GM23248 (cell line): ENCODE measurements around the gene FBXO48. TPM values are rescaled to one million over a fixed set of nuclear protein-coding genes. Genes with fewer than 3 reads are reported as not detected.

Experiments
- DNase-seq: peaks from one replicate; pipeline ENCODE4 v3.0.0-alpha.2; 2015
- H2AFZ ChIP-seq: fragments of 200-600 bp; sonication (generic); 2 replicates; pipeline ENCODE4 v1.6.1; 2016; ENCODE audit warnings: antibody characterized with exemption
- H3F3A ChIP-seq: fragments of 200-600 bp; sonication (generic); 2 replicates; pipeline ENCODE4 v1.6.1; 2016; ENCODE audit warnings: mild to moderate bottlenecking, antibody characterized with exemption, mixed run types; ENCODE audit not compliant: insufficient read depth
- H3K27ac ChIP-seq: fragments of 200-600 bp; sonication (generic); 2 replicates; pipeline ENCODE4 v1.5.1; 2016; ENCODE audit warnings: mild to moderate bottlenecking
- H3K27me3 ChIP-seq: fragments of 200-600 bp; sonication (generic); replicated peaks from 2 replicates; pipeline ENCODE4 v1.6.1; 2016; ENCODE audit warnings: mild to moderate bottlenecking; ENCODE audit not compliant: insufficient read depth
- H3K36me3 ChIP-seq: fragments of 200-600 bp; sonication (generic); 2 replicates; pipeline ENCODE4 v1.6.1; 2016; ENCODE audit warnings: low read depth, mild to moderate bottlenecking
- H3K4me1 ChIP-seq: fragments of 200-600 bp; sonication (generic); 2 replicates; pipeline ENCODE4 v1.6.1; 2016; ENCODE audit warnings: mild to moderate bottlenecking; ENCODE audit not compliant: insufficient read depth
- H3K4me2 ChIP-seq: fragments of 200-600 bp; sonication (generic); one replicate; pipeline ENCODE4 v1.6.1; 2016; ENCODE audit warnings: mild to moderate bottlenecking; ENCODE audit not compliant: unreplicated experiment
- H3K4me3 ChIP-seq: fragments of 200-600 bp; sonication (generic); 2 replicates; pipeline ENCODE4 v1.5.1; 2016; ENCODE audit warnings: mild to moderate bottlenecking
- H3K79me2 ChIP-seq: fragments of 200-600 bp; sonication (generic); 2 replicates; pipeline ENCODE4 v1.6.1; 2016; ENCODE audit warnings: mild to moderate bottlenecking; ENCODE audit not compliant: insufficient read depth
- H3K9ac ChIP-seq: fragments of 200-600 bp; sonication (generic); 2 replicates; pipeline ENCODE4 v1.6.1; 2016; ENCODE audit warnings: mild to moderate bottlenecking
- H3K9me2 ChIP-seq: fragments of 200-600 bp; sonication (generic); 2 replicates; pipeline ENCODE4 v1.6.1; 2016; ENCODE audit warnings: mixed run types, mild to moderate bottlenecking, moderate library complexity; ENCODE audit not compliant: insufficient read depth
- H3K9me3 ChIP-seq: fragments of 200-600 bp; sonication (generic); one replicate; pipeline ENCODE4 v1.6.1; 2017; ENCODE audit warnings: low read depth
- H4K20me1 ChIP-seq: fragments of 200-600 bp; sonication (generic); 2 replicates; pipeline ENCODE4 v1.6.0; 2016; ENCODE audit not compliant: insufficient read depth
- EZH2 ChIP-seq: fragments of 200-600 bp; sonication (generic); IDR thresholded peaks from 2 replicates; pipeline ENCODE4 v1.6.1; 2018; ENCODE audit warnings: antibody characterized with exemption, mild to moderate bottlenecking; ENCODE audit not compliant: insufficient read depth, poor library complexity, severe bottlenecking
- EZH2phosphoT487 ChIP-seq: fragments of 200-600 bp; sonication (generic); IDR thresholded peaks from 2 replicates; pipeline ENCODE4 v1.6.1; 2018; ENCODE audit warnings: antibody characterized with exemption, moderate library complexity, mild to moderate bottlenecking, low read depth; ENCODE audit not compliant: insufficient read depth
- WGBS, 2 experiments: methylation state at CpG; one replicate each; pipeline ENCODE4 v1.1.6; 2015 to 2017; ENCODE audit warnings: low lambda C conversion rate in 2 of 2, low coverage in 1 of 2; ENCODE audit errors: missing lambda C conversion rate in 2 of 2; 5-methylcytosine and 5-hydroxymethylcytosine counted together
- in situ Hi-C: fragments of 300-500 bp; cut with MboI; formaldehyde crosslinking; loops from 2 replicates; pipeline ENCODE4 v1.15.0; 2020
- polyA plus RNA-seq: library from polyadenylated mRNA; unstranded; fragments of >200 nt; fragmentation: Nextera tagmentation; extraction: Ambion mirVana; gene quantifications from 2 replicates; pipeline ENCODE4 v1.2.1, GENCODE V29; 2016
- total RNA-seq: library from RNA; depleted of rRNA; stranded (reverse); fragments of >200 nt; shearing (Covaris generic); gene quantifications from 2 replicates; pipeline ENCODE4 v1.2.3, GENCODE V29; 2014

Gene FBXO48
- total and polyA plus RNA-seq, 2 experiments from 2014 or later, result 0.65 to 1.0 TPM

GRCh38 chr2:68471385-68471784, 4.3 kb upstream of the FBXO48 start:
- in situ Hi-C loops, result no loop called here
- Histone ChIP-seq H3K9me3 (no peaks in the 10 kb centered on the region), H3K79me2 (peaks cover 26% of the 10 kb centered on the region), H3K27ac (no peak overlapping the region), H2AFZ (no peak overlapping the region), H3K4me3 (no peak overlapping the region), H3K9me2 (no peaks in the 10 kb centered on the region), H3K4me1 (peaks cover 22% of the 10 kb centered on the region; the same call in 1 of the 2 replicates), H3K4me2 (peak overlapping the region; percentile 13), H3F3A (peaks cover under 1% of the 10 kb centered on the region; the same call in 1 of the 2 replicates), H3K27me3 (no peaks in the 10 kb centered on the region), H3K9ac (no peak overlapping the region), H4K20me1 (no peaks in the 10 kb centered on the region), H3K36me3 (no peaks in the 10 kb centered on the region)
- no peak for DNase-seq
- no peak for TF ChIP-seq EZH2
- no peak for TF ChIP-seq EZH2phosphoT487
- WGBS, 2 experiments, result 57 to 71% methylated on average over 2 of the region's 2 CpGs

DNA sequence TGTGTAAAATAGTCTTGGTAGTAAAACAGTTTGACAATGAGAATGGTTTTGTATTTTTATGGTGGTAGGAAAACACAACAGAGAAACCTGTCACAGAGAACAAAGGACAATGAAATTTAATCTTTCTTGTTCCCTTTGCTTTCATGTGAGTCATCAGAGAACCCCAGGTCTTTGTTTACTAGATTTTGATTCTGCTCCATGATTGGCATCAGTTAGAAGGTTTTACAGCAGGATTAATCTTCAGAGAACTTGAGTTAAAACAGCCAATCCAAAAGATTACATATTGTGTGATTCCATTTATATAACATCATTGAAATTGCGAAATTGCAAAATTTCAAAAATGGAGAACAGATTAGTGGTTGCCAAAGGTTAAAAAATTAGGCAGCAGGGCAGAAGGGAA, 2.8 kb upstream of the FBXO48 start:
- Histone ChIP-seq H3K4me1 (peaks cover 35% of the 10 kb centered on the region), H3K27ac (no peak overlapping the region), H3K4me3 (no peak overlapping the region), H3K4me2 (no peak overlapping the region), H3K27me3 (no peaks in the 10 kb centered on the region), H3K79me2 (peaks cover 26% of the 10 kb centered on the region), H2AFZ (no peak overlapping the region), H3K9me2 (no peaks in the 10 kb centered on the region), H3K9ac (no peak overlapping the region), H3K36me3 (no peaks in the 10 kb centered on the region), H3F3A (peaks cover 14% of the 10 kb centered on the region), H4K20me1 (no peaks in the 10 kb centered on the region), H3K9me3 (no peaks in the 10 kb centered on the region)
- WGBS, 2 experiments, result 93 to 96% methylated on average over 1 of the region's 1 CpG
- in situ Hi-C loops, result no loop called here
- TF ChIP-seq EZH2, result no peak
- TF ChIP-seq EZH2phosphoT487, result no peak
- peak; percentile 14 for DNase-seq

- Histone ChIP-seq H3K27me3 (no peaks in the 10 kb centered on the region), H3K9me2 (no peaks in the 10 kb centered on the region), H3K4me2 (peak overlapping the region; percentile 94), H4K20me1 (no peaks in the 10 kb centered on the region), H3K9me3 (no peaks in the 10 kb centered on the region), H3K36me3 (no peaks in the 10 kb centered on the region), H3K79me2 (peaks cover 26% of the 10 kb centered on the region), H3K4me1 (peaks cover 35% of the 10 kb centered on the region), H2AFZ (peak overlapping the region; percentile 89; the same call in 1 of the 2 replicates), H3K9ac (no peak overlapping the region), H3K4me3 (peak overlapping the region; percentile 82), H3K27ac (no peak overlapping the region), H3F3A (peaks cover 18% of the 10 kb centered on the region)
- 95 to 98% methylated on average over 2 of the region's 2 CpGs for WGBS, 2 experiments
- in situ Hi-C loops, result no loop called here
- DNase-seq, result no peak
- TF ChIP-seq EZH2 (no peak), EZH2phosphoT487 (no peak)
Observed at GRCh38 chr2:68468801-68469200, 1.7 kb upstream of the FBXO48 start.

- H3K36me3 ChIP-seq, result no peaks in the 10 kb centered on the region
- in situ Hi-C loops, result no loop called here
- peak overlapping the region; percentile 76 for H3K27ac ChIP-seq
- peaks cover 26% of the 10 kb centered on the region for H3K79me2 ChIP-seq
- peak overlapping the region; percentile 96 for H2AFZ ChIP-seq
- H3K4me1 ChIP-seq, result peaks cover 32% of the 10 kb centered on the region
- no peaks in the 10 kb centered on the region for H3K9me3 ChIP-seq
- H3K4me2 ChIP-seq, result peak overlapping the region; percentile 94
- H3K27me3 ChIP-seq, result no peaks in the 10 kb centered on the region
- peak; percentile 54 for DNase-seq
- no peak for TF ChIP-seq EZH2
- TF ChIP-seq EZH2phosphoT487, result no peak
- 0 to 1% methylated on average over 18 of the region's 18 CpGs for WGBS, 2 experiments
- no peaks in the 10 kb centered on the region for H3K9me2 ChIP-seq
- no peaks in the 10 kb centered on the region for H4K20me1 ChIP-seq
- peak overlapping the region; percentile 90 for H3K4me3 ChIP-seq
- peaks cover 18% of the 10 kb centered on the region for H3F3A ChIP-seq
- H3K9ac ChIP-seq, result peak overlapping the region; percentile 90
Observed at GRCh38 chr2:68466778-68467076, 367 bp downstream of the FBXO48 start.

DNA sequence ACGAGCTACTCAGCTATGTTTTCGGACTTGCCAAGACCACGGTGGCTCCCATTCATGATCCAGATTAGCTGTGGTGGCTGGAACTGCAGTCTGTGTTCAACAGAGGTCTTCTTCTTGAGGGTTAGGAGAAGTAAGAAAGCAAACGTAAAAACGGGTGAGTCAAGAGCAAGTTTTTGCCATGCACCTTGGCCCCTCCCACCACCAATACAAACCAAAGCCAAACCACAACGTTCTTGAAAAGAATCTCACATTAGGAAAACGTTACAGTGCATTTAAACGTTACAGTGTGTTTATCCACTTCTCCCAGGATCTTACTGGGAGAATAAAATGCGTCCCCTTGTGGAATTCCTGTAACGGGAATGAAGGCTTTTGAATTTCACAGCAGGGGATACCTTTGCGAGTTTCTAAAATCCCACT, 725 bp downstream of the FBXO48 start:
- Histone ChIP-seq H3K4me3 (peak overlapping the region; percentile 90), H4K20me1 (no peaks in the 10 kb centered on the region), H3K9ac (peak overlapping the region; percentile 90), H3K4me2 (peak overlapping the region; percentile 94), H3F3A (peaks cover 18% of the 10 kb centered on the region), H3K79me2 (peaks cover 26% of the 10 kb centered on the region), H3K4me1 (peaks cover 31% of the 10 kb centered on the region), H3K9me3 (no peaks in the 10 kb centered on the region), H3K27me3 (no peaks in the 10 kb centered on the region), H3K9me2 (no peaks in the 10 kb centered on the region), H3K27ac (peak overlapping the region; percentile 76), H2AFZ (peak overlapping the region; percentile 96), H3K36me3 (no peaks in the 10 kb centered on the region)
- DNase-seq, result peak; percentile 90
- WGBS, 2 experiments, result 6% methylated on average over 11 of the region's 11 CpGs
- TF ChIP-seq EZH2, result no peak
- TF ChIP-seq EZH2phosphoT487, result no peak
- in situ Hi-C loops, result no loop called here
